LHCN-M2 (cell line): ENCODE data around the gene RAD51B. TPM values are rescaled to one million over a fixed set of nuclear protein-coding genes. Genes with fewer than 3 reads are reported as not detected.
"Not testable (repeated sequence)": the region's sequence is repeated elsewhere in the genome, so short reads cannot be mapped to it uniquely, and the experiment has no call there.

Source experiments
- DNase-seq: peaks from one replicate; pipeline ENCODE4 v3.0.0-alpha.2; 2012; ENCODE audit warnings: low read depth
- total RNA-seq: library from RNA; depleted of rRNA; stranded (reverse); fragments of >200 nt; gene quantifications from 2 replicates; pipeline ENCODE4 v1.2.3, GENCODE V29; 2014

The RAD51B gene
- total RNA-seq, 1 experiment from 2014 or later: 14.5 TPM

DNA sequence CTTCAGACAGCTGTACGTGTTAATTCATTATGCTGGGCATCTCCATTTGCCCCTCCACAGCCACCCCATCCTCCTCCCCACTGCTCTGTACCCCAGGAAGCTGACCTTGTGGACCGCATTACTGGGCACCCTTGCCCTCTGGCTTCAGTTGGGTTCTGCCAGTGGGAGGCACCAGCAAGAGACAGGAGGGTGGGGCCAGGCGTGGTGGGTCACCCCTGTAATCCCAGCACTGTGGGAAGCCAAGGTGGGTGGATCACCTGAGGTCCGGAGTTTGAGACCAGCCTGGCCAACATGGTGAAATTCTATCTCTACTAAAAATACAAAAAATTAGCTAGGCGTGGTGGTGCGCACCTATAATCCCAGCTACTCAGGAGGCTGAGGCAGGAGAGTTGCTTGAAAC is 843.2 kb downstream of the RAD51B start:
- DNase-seq: not testable (repeated sequence)

GRCh38 chr14:68663385-68664076 is 844.0 kb downstream of the RAD51B start:
- DNase-seq: peak; percentile 87

- peak; percentile 63 for DNase-seq
Measured at GRCh38 chr14:68664225-68664681, 844.7 kb downstream of the RAD51B start.

GRCh38 chr14:68665131-68665530 is 845.6 kb downstream of the RAD51B start:
- DNase-seq: peak; percentile 72

DNA sequence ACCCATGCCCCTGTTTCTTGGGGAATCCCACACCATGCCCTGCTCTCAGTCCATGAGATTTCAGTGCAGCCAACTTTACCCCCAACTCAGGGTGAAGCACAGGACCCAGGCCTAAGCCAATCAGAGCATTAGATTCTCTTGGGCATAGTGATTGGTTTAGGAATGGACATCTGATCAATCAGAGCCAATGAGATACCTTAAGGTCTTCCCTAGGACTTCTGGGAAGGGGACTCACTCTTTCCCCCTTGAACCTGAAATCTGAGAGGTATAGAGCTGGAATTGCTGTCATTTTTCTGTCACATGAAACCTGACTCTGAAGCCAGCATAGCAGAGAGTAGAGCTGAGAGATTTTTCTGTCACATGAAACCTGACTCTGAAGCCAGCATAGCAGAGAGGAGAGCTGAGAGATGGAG is 846.2 kb downstream of the RAD51B start:
- DNase-seq: no peak

GRCh38 chr14:68666236-68666635 is 846.7 kb downstream of the RAD51B start:
- DNase-seq: no peak

DNA sequence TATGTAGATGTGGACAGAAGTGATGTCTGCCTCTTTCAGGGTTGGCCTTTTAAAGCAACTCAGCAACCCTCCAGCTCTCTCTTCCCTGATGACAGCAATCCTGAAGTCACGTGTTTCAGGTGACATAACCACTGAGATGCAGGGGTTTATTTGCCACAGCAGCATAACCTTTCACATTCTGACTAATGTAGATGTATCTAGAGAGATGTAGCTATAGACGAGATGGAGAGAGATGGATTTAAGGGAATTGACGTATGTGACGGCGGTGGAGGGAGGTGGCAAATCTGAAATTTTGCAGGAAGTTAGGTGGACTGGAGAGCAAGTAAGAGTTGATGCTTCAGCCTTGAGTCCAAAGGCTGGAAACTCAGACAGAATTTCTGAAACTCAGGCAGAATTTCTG is 847.3 kb downstream of the RAD51B start:
- no peak for DNase-seq

DNA sequence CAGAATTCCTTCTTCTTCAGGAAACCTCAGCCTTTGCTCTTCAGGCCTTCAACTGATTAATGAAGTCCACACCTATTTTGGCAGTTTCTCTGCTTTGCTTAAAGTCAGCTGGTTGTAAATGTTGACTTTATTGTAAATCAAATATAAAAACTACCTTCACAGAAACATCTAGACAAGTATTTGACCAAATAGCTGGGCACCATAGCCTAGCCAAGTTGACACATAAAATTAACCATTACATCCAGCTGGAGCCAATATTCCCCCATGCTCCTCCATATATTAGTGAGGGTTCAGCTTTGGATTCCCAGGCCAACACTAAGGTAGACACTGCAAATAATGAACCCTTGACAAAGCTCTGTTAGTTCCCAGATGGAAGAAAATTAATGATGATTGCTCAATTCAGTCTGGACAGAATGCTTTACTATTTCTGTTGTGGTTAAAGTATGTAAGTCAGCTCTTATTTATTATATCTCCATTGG is 847.8 kb downstream of the RAD51B start:
- DNase-seq: no peak

- DNase-seq: no peak
Measured at GRCh38 chr14:68668028-68668427, 848.4 kb downstream of the RAD51B start.

- no peak for DNase-seq
Measured at GRCh38 chr14:68668531-68668930, 849.0 kb downstream of the RAD51B start.

- no peak for DNase-seq
Measured at GRCh38 chr14:68669111-68669511, 849.5 kb downstream of the RAD51B start.

DNA sequence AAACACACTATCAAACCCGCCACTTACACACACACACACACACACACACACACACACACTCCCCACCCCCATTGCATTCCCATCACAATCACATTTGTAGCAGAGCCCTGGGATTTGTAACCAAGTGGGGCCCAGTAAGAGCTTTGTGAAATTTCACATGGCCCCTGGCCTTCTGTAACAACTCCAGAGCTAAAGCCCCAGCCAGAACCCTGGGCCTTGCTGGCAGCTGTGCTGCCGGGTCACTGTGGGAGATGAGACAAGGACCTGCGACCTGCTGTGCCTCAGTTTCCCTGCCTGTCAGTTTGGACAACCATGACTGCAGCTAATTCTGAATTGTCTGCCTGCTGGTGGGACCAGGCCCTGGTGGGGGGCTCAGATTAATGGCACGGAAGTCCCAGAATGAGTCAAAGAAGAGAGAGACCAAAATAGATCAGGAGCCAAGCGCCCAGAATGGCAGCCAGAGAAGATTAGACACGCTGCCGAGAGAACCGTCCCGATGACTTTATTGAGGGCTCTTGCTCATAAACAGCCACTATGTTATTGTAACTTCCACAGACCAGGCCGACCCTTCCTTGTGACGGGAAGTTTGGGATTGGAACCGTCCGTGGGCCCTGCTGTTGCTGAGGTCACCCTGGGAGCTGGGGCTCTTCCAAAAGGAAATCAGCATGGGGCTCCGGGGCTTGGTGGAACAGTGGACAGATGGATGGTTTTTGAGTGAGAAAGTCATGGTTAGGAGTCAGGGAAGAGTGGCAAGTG is 850.2 kb downstream of the RAD51B start:
- no peak for DNase-seq

GRCh38 chr14:68670359-68670715 is 850.8 kb downstream of the RAD51B start:
- no peak for DNase-seq

GRCh38 chr14:68671909-68672308 is 852.3 kb downstream of the RAD51B start:
- no peak for DNase-seq

DNA sequence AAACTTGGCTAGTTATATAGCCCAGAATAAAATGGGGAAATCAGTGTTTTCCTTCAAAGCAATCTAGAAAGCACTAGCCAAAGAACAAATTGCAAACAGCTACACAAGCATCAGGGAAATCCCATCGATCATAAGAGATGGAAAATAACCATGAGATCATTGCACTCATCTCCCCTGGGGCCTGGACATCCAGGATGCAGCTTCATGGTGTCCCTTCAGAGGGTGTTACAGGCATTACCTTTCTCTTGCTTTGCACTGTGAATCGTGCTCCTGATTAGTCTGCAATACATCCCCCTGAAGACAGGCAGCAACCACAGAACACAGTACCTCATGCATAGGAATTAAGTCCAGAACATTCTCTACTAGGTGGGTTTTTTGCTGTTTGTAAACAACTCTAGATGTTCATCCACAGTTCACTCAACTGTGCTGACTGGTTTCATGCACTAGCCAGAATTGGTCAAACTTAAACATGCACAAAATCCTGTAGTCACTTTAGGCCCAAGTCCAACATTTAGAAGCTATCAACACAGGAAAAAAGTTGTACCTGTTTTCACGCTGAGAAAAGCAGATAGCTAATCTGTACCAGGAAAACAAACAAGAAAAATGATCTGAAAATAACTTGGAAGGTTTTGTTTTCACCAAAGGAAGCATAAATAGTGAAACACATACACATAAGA is 853.2 kb downstream of the RAD51B start:
- peak; percentile 34 for DNase-seq

GRCh38 chr14:68673464-68673863 is 853.9 kb downstream of the RAD51B start:
- DNase-seq: no peak

- no peak for DNase-seq
Measured at GRCh38 chr14:68674538-68675232, 855.1 kb downstream of the RAD51B start.

DNA sequence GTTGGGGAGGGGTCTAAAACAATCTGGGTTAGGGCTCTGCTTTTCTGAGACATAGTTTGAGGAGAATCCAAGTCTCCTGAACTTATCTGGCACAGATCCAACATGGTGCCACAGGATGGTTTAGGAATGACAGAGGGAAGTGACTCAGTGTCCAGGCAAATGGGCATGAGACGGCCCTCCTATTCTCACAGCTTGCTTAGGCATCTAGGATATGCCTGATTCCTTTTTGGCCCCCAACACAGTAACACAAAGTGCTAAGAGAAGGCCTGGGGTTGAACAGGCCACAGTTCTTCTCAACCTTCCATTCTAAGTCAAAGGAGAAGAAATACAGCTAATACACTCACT is 855.6 kb downstream of the RAD51B start:
- peak; percentile 92 for DNase-seq

- DNase-seq: no peak
Measured at GRCh38 chr14:68676511-68676943, 856.9 kb downstream of the RAD51B start.

GRCh38 chr14:68677476-68677875 is 857.9 kb downstream of the RAD51B start:
- DNase-seq: no peak

DNA sequence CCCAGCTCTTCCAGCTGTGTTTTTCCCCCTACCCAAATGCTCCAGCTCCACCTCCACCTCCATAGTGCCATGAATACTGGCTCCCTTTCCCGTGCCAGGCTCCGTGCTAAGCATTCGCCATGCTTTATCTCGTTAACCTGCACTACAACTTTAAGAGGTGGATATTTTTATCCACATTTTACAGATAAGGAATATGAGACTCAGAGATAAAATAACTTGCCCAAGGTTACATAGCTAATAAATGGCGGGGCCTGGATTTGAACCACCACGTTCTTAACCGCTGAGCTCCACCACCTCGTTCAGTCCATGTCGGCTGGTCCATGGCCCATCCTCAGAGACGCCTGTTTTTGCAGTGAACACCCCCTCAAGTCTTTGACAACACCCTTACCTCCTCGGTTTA is 858.3 kb downstream of the RAD51B start:
- DNase-seq: no peak

- no peak for DNase-seq
Measured at GRCh38 chr14:68678471-68678870, 858.9 kb downstream of the RAD51B start.
